Measurements from ENCODE around the gene AMIGO1.
A peak's percentile ranks its signal among the peaks of the same experiment; 100 is the strongest.

Gene AMIGO1

GRCh38 chr1:109502364-109502851 lies 7.1 kb downstream of the AMIGO1 start:
- no peak for DNase-seq (ENCODE audit: low read depth)

DNA sequence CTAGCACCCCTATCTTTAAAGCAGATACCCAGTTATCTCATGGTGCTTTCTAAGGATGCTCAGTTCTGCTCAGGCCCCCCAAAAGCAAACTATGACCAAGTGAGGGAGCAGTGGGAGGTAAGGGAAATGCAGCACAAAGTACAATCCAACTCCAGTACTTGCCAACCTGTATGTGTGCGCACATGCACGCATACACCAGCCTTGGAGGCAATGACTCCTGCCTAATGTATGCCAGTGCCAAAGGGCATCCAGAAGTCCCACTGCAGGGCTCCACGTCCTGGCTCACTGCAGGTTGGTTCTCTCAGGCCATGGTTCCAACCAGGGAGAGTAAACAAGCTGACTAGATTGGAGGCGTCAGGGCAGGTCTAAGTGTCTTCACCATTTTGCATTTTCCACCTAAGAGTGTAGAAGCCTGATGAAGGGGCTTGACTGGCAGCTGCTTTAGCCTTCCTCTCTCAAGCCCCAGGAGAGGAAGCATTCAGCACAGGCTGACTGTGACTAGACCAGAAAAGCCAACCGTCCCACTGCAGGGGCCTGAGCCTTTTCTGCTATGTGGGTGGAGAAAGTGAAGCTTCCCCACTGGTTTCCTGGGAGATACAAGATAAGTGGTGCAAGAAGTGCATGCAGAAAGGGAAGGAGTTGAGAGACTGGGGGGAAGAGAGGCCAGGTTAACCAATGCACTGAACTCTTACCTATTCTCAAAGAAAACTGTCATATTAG lies 7.7 kb downstream of the AMIGO1 start:
- DNase-seq (ENCODE audit: low read depth): no peak

DNA sequence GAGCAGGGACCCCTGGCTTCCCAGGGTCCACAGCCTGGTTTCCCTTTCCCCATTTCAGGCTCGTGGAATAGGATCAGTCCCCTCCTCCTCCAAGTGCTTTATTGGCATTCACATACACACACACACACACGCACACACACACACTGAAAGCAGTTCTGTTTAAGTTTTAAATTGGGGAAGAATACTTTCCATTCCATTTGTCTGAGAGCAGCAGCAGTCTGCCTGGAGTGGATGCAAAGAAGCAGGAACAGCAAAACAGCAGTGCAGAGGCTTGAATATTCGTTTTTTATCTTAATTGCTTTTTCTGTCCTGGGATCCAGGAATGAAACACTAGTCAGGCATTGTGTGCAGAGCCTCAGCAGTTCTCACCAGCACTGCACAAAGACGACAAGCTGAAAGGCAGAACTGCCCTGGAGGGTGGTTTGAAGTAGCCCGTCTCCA lies 8.6 kb downstream of the AMIGO1 start:
- no peak for DNase-seq (ENCODE audit: low read depth)

DNA sequence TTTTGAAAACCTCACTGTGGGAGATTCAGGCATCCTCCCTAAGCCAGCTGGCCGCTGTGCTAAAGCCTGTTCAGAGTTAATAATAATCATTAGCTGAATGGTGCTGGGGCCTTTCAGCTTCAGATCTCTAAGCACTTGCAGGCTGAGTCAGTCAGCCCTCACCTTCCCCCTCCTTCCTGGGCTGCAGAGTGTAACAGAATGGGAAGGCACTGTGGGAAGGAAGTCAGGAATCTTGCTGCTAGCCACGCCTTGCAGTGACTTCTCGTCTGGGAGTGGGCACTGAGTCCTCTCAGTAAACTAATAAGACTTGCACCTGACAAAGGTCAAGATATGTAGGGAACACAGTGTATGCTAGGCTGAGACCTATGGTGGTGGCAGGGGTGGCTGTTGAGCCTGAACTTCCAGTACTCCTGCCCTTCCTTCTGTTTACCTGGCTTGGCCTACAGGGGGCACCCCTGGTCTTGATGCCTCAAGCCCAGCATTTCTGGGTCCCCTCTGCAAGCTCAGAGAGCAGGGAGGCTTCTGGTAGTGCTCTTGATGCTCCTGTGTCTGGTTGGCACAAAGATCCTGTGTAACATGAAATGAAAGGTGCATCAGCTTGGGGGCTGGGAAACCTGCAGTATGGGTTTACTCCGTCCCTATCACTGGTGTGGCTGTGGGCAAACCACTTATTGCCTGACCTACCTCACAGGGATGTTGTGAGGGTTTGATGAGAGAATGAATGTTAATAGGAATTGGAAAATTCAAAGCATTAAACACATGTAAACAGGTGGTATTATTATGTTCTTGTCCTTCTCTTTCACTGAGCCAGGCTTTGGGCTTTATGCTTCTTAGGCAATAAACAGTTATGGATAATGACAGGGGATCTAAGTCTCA lies 9.6 kb downstream of the AMIGO1 start:
- DNase-seq (ENCODE audit: low read depth): no peak

DNA sequence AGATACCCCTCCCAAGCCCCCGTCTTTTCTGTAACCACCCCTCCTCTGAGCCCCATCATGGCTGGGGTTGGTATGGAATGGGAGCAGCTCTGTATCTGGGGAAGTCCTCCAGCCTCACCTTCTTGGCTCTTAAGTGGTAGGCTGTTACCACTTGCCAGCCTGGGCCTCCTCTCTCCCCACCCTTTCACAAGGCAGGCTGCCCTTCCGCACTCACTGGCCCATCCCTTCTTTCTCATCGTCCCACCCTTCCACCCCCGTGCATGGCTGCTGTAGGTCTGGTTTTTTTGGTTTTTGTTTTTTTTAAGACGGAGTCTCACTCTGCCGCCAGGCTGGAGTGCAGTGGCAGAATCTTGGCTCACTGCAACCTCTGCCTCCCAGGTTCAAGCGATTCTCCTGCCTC lies 10.4 kb downstream of the AMIGO1 start:
- no peak for DNase-seq (ENCODE audit: low read depth)

GRCh38 chr1:109498161-109498801 lies 11.2 kb downstream of the AMIGO1 start:
- DNase-seq (ENCODE audit: low read depth): no peak

- DNase-seq (ENCODE audit: low read depth): no peak
These were observed 11.9 kb downstream of the AMIGO1 start for GRCh38 chr1:109497449-109498160.

GRCh38 chr1:109495738-109496137 lies 13.8 kb downstream of the AMIGO1 start:
- no peak for DNase-seq (ENCODE audit: low read depth)

DNA sequence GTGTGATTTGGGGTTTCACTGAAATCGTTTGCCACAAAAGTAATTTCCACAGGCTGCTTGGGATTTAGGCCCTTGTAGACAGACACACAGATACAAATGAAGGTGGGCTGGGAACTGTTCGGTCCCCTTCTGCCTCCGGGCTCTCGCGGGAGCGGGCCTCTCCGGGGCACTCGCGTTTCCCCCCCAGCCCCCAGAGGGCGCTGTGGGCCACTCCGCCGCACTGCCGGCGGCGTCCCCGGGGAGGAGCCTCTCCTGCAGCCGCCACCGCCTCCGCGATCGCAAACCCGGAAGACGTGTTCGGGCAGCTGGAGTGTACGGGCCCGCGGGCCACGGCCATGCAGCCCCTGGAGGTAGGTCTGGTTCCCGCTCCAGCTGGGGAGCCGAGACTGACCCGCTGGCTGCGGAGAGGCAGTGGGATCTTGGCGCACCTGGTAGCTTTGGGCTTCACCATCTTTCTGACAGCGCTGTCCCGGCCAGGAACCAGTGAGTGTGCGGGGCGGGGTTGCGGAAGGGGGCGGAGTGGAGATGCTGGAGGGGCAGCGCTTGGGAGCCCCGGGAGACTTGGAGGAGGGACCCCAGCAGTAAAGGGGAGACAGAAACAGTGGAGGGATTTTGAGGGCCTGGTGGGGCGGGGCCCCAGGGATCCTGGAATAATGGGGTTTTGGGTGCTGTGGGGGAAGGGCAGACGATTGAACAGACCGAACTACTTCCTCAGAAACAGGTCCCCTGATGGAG lies 15.6 kb downstream of the AMIGO1 start, which contains the start of gene CYB561D1:
TSS of gene CYB561D1 (plus strand) at position 290 of the 735 bp plus-strand sequence. CDS start at position 336, 46 bp downstream.
- peak; percentile 47 for DNase-seq (ENCODE audit: low read depth)

- DNase-seq (ENCODE audit: low read depth): no peak
These were observed 16.3 kb downstream of the AMIGO1 start for GRCh38 chr1:109493227-109493626.

- DNase-seq (ENCODE audit: low read depth): no peak
These were observed 16.7 kb downstream of the AMIGO1 start for GRCh38 chr1:109492779-109493178.

- DNase-seq (ENCODE audit: low read depth): no peak
These were observed 18.2 kb downstream of the AMIGO1 start for GRCh38 chr1:109491372-109491771.

DNA sequence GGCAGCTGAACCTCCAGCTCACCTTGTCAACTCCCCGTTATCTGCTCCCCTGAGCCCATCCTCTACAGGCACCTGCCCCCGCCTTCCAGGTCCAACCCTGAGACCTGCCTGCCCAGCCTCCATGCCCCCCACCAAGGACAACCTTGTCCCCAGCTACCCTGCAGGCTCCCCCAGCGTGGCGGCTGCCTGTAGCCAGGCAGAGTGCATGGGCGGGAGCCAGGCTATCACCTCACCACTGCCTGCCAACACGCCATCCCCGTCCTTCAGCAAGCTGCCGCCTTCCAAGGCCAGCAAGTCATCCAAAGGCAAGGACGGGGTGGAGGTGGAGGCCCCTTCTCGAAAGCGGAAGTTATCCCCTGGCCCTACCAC lies 18.6 kb downstream of the AMIGO1 start:
- no peak for DNase-seq (ENCODE audit: low read depth)

GRCh38 chr1:109490029-109490933 lies 19.2 kb downstream of the AMIGO1 start:
- peak; percentile 47 for DNase-seq (ENCODE audit: low read depth)

DNA sequence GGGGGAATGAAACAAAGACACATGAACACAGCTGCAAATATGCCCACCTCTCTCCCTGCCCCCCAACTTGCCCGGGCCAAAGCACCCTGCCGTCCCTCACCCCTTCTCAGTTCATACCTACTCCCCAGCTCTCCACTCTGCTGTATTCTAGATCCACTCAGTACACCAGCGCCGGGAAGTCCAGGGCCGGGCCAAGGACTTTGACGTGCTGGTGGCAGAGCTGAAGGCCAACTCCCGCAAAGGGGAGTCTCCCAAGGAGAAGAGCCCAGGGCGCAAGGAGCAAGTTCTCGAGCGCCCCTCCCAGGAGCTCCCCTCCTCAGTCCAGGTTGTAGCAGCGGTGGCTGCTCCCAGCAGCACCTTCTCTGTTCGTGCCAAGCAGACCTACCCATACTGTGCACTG lies 20.8 kb downstream of the AMIGO1 start:
- no peak for DNase-seq (ENCODE audit: low read depth)

DNA sequence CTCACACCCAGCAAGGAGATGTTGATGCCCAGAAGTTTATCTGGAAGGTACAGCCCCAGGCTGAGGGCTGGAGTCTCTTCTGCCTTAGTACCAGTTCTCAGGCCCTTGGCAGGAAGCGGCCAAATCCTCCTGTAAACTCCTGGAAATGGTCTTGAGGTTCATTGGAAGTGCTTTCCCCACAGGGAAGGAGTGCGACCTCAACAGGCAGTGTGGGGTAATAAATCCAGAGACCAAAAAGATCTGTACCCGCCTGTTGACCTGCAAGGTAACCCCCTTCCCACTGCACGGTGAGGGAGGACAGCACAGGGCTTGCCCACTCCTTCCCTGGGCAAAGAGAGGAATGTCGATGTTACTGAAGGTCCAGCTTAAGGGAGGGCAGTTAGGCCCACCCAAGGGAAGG lies 21.3 kb downstream of the AMIGO1 start:
- no peak for DNase-seq (ENCODE audit: low read depth)

DNA sequence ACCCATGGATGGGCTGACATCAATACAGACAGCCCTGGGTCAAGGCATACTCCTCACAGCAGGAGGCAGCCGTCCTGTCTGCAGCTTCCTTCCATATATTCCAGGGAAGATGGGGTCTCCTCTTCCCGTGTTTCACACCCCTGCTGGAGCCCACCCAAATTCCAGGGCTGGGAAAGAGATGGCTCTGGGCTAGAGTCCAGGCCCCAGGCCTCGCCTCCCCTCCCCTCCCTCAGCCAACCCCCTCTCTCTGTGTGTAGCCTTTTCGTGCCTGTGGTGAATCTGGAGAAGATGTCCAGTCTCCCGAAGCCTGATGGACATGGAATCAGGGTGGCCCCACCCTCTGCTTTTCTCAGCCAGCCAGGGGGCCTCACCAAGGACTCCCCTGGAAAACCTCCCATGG lies 22.3 kb downstream of the AMIGO1 start:
- no peak for DNase-seq (ENCODE audit: low read depth)

- DNase-seq (ENCODE audit: low read depth): no peak
These were observed 24.5 kb downstream of the AMIGO1 start for GRCh38 chr1:109485001-109485400.

- no peak for DNase-seq (ENCODE audit: low read depth)
These were observed 25.0 kb downstream of the AMIGO1 start for GRCh38 chr1:109484519-109484975.
